Measurements from ENCODE around the gene SNCB. TPM values are rescaled to one million over a fixed set of nuclear protein-coding genes. Genes with fewer than 3 reads are reported as not detected.

SNCB gene
- total RNA-seq, 1 donor from 2014 or later = 0.44 TPM

DNA sequence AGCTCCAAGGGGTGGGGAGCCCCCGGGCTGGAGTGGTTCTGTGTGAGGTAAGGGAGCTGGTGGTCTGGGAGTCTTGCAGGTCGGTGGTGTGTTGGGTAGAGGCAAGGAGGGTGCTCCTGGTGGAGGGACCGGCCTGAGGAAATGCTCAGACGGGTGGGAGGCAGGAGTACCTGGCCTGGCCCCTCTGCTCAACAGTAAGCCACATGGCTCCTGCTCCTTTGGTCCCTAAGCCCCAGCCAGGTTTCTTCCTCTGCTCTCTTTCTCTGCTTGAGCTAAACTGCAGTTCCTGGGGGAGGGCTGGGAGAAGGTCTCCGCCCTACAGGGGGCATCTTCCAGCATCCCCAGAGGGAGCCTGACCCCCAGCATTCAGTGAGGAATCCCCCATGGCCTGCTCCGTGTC, 34.1 kb upstream of the SNCB start:
- TF ChIP-seq, protein P1, sequence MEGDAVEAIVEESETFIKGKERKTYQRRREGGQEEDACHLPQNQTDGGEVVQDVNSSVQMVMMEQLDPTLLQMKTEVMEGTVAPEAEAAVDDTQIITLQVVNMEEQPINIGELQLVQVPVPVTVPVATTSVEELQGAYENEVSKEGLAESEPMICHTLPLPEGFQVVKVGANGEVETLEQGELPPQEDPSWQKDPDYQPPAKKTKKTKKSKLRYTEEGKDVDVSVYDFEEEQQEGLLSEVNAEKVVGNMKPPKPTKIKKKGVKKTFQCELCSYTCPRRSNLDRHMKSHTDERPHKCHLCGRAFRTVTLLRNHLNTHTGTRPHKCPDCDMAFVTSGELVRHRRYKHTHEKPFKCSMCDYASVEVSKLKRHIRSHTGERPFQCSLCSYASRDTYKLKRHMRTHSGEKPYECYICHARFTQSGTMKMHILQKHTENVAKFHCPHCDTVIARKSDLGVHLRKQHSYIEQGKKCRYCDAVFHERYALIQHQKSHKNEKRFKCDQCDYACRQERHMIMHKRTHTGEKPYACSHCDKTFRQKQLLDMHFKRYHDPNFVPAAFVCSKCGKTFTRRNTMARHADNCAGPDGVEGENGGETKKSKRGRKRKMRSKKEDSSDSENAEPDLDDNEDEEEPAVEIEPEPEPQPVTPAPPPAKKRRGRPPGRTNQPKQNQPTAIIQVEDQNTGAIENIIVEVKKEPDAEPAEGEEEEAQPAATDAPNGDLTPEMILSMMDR (IDR thresholded peaks at IDR 0.05; ENCODE audit: borderline replicate concordance) = no peak
- Histone ChIP-seq H3K9me3 (replicated peaks) (no peaks in the 10 kb centered on the region), H3K4me3 (no peak overlapping the region), H3K36me3 (no peaks in the 10 kb centered on the region), H3K27ac (replicated peaks) (no peak overlapping the region), H3K27me3 (ENCODE audit: low read depth) (peaks cover 67% of the 10 kb centered on the region), H3K4me1 (peaks cover 5% of the 10 kb centered on the region)
- intact Hi-C loops (cut with micrococcal nuclease) = loop anchor here (10.0 kb wide), 1 partner anchor 290 kb away; no protein-coding TSS in a partner anchor
- DNase-seq = no peak

GRCh38 chr5:176663566-176663965, 33.2 kb upstream of the SNCB start:
- intact Hi-C loops (cut with micrococcal nuclease) = loop anchor here (10.0 kb wide), 1 partner anchor 291 kb away; no protein-coding TSS in a partner anchor
- Histone ChIP-seq H3K9me3 (replicated peaks) (no peaks in the 10 kb centered on the region), H3K4me1 (peaks cover 12% of the 10 kb centered on the region), H3K4me3 (no peak overlapping the region), H3K27me3 (ENCODE audit: low read depth) (peaks cover 58% of the 10 kb centered on the region), H3K27ac (replicated peaks) (no peak overlapping the region), H3K36me3 (no peaks in the 10 kb centered on the region)
- no peak for DNase-seq
- TF ChIP-seq, protein P1 (IDR thresholded peaks at IDR 0.05; ENCODE audit: borderline replicate concordance) = no peak

GRCh38 chr5:176662371-176663333, 32.3 kb upstream of the SNCB start:
- intact Hi-C loops (cut with micrococcal nuclease) = loop anchor here (10.0 kb wide), 1 partner anchor 292 kb away; no protein-coding TSS in a partner anchor
- TF ChIP-seq, protein P1 (IDR thresholded peaks at IDR 0.05; ENCODE audit: borderline replicate concordance) = no peak
- DNase-seq = no peak
- Histone ChIP-seq H3K4me1 (peaks cover 19% of the 10 kb centered on the region), H3K4me3 (no peak overlapping the region), H3K27me3 (ENCODE audit: low read depth) (peaks cover 49% of the 10 kb centered on the region), H3K36me3 (no peaks in the 10 kb centered on the region), H3K27ac (replicated peaks) (no peak overlapping the region), H3K9me3 (replicated peaks) (no peaks in the 10 kb centered on the region)

- no peak for DNase-seq
- H3K27me3 ChIP-seq (ENCODE audit: low read depth) = peaks cover 46% of the 10 kb centered on the region
Measured at GRCh38 chr5:176661676-176662075, 31.3 kb upstream of the SNCB start.

More at GRCh38 chr5:176661676-176662075, 31.3 kb upstream of the SNCB start:
- TF ChIP-seq, protein P1 (IDR thresholded peaks at IDR 0.05; ENCODE audit: borderline replicate concordance) = no peak
- Histone ChIP-seq H3K4me3 (no peak overlapping the region), H3K27ac (replicated peaks) (no peak overlapping the region), H3K4me1 (peaks cover 19% of the 10 kb centered on the region), H3K36me3 (peaks cover 8% of the 10 kb centered on the region), H3K9me3 (replicated peaks) (no peaks in the 10 kb centered on the region)
- intact Hi-C loops (cut with micrococcal nuclease) = loop anchor here (10.0 kb wide), 1 partner anchor 293 kb away; no protein-coding TSS in a partner anchor

Data from left ventricle myocardium inferior (tissue), 1 donor.